ENCODE results near the gene ANKRD33B. TPM values are rescaled to one million over a fixed set of nuclear protein-coding genes. Genes with fewer than 3 reads are reported as not detected.
A peak's percentile ranks its signal among the peaks of the same experiment; 100 is the strongest.

The ANKRD33B gene
- total and polyA plus RNA-seq, 9 of the 15 experiments (the other 6 are each of a cell fraction or from before 2014, with no cell fraction given), result 0.10 to 1.7 (median 0.40) TPM

- no peak overlapping the region for H3K4me2 ChIP-seq (ENCODE audit: insufficient read depth, low read length)
- no peaks in the 10 kb centered on the region for H3K36me3 ChIP-seq (ENCODE audit: control insufficient read depth, insufficient read depth, low read length)
- DNase-seq (ENCODE audit: extremely low read depth in 1 of 4, low spot score in 3 of 4) (peak in 2 of 4 experiments; percentile 16 to 25), ATAC-seq (peak; percentile 9; the same call in 1 of the 3 replicates), FAIRE-seq (peak; percentile 48)
- in situ Hi-C loops (cut with MboI), result no loop called here
- H3K9me3 ChIP-seq (replicated peaks; ENCODE audit: control insufficient read depth, insufficient read depth, low read depth, low read length), result no peaks in the 10 kb centered on the region
- WGBS (ENCODE audit: insufficient coverage, low coverage, missing lambda C conversion rate), result 33% methylated on average over 19 of the region's 19 CpGs
- no TSS peak for BruUV-seq (replicated peaks)
- no peak overlapping the region for H3K4me3 ChIP-seq
- H4K20me1 ChIP-seq (replicated peaks; ENCODE audit: control insufficient read depth, insufficient read depth, low read length), result 0 out of 2 replicates have a peak, but pooled peaks cover 3% of the 10 kb centered on the region
- ChIA-PET POLR2A (interaction anchor here (0.7 kb wide), 1 partner anchor 87 kb away, joined by 3 read pairs; no protein-coding TSS in a partner anchor), CTCF (ENCODE audit: low intra/inter-chr PET ratio) (no interaction called here)
- H3K4me1 ChIP-seq (replicated peaks in 1 of 2; ENCODE audit: control insufficient read depth in 2 of 2, insufficient read depth in 2 of 2, low read length in 2 of 2), result peaks cover 8 to 22% of the 10 kb centered on the region in 2 experiments
- H3K27ac ChIP-seq (ENCODE audit: extremely low read depth, low read depth, low read length), result no peak overlapping the region
- peaks cover 3% of the 10 kb centered on the region for H3K9me1 ChIP-seq (ENCODE audit: control insufficient read depth, insufficient read depth, low read length)
- peak overlapping the region in 1 of 2 experiments; percentile 57; a peak in 2 of 4 replicates for H3K9ac ChIP-seq (ENCODE audit: insufficient read depth in 1 of 2, low read depth in 2 of 2, low read length in 2 of 2)
- H2AFZ ChIP-seq (ENCODE audit: low read depth, low read length), result peak overlapping the region; percentile 0; the same call in 1 of the 2 replicates
- H3K27me3 ChIP-seq (ENCODE audit: control insufficient read depth in 2 of 2, insufficient read depth in 2 of 2, low read length in 2 of 2), result peaks cover 17 to 55% of the 10 kb centered on the region in 2 experiments; a peak in 4 of 5 replicates
- intact Hi-C loops (cut with micrococcal nuclease), result no loop called here
- no peaks in the 10 kb centered on the region for H3K79me2 ChIP-seq (ENCODE audit: control insufficient read depth, insufficient read depth, low read length)
- TF ChIP-seq NRF1 (conservative IDR thresholded peaks at IDR 0.05 in 1 of 2, IDR thresholded peaks at IDR 0.05 in 1 of 2) (0 out of 4 replicates have a peak, but pooled peaks of 1 of the 2 experiments have one; percentile 22), ZNF133 (CRISPR knock-in tag; IDR thresholded peaks at IDR 0.05) (0 out of 2 replicates have a peak, but pooled peaks have one; percentile 11), ZNF518B (CRISPR knock-in tag; IDR thresholded peaks at IDR 0.05) (no peak), MEIS2 (IDR thresholded peaks at IDR 0.05; ENCODE audit: partially characterized antibody) (peak; percentile 35), DMBX1 (CRISPR knock-in tag; IDR thresholded peaks at IDR 0.05; ENCODE audit: borderline replicate concordance) (0 out of 2 replicates have a peak, but pooled peaks have one; percentile 8), ZBTB2 (IDR thresholded peaks at IDR 0.05) (no peak), ZNF354B (CRISPR knock-in tag; IDR thresholded peaks at IDR 0.05) (no peak), CBX8 (IDR thresholded peaks at IDR 0.05; ENCODE audit: borderline replicate concordance, extremely low read depth, low read depth, low read length, poor library complexity, severe bottlenecking) (no peak), ZNF277 (CRISPR knock-in tag; IDR thresholded peaks at IDR 0.05; ENCODE audit: borderline replicate concordance) (no peak)
Observed at GRCh38 chr5:10538789-10539686, 24.8 kb upstream of the ANKRD33B start.

All from K562 (cell line).